Measurements from ENCODE around the gene FNDC3A.
A peak's percentile ranks its signal among the peaks of the same experiment; 100 is the strongest.

Gene FNDC3A

GRCh38 chr13:49235856-49236431 is 260.2 kb downstream of the FNDC3A start:
- Histone ChIP-seq H3K27me3 (ENCODE audit: insufficient read depth, insufficient read length) (no peaks in the 10 kb centered on the region), H3K9me3 (ENCODE audit: insufficient read depth, low read length) (no peaks in the 10 kb centered on the region), H3K4me3 (ENCODE audit: insufficient read length, low read depth) (no peak overlapping the region), H3K9ac (ENCODE audit: insufficient read length, low read depth) (no peak overlapping the region), H3K4me1 (ENCODE audit: insufficient read depth, insufficient read length) (no peaks in the 10 kb centered on the region), H3K36me3 (ENCODE audit: insufficient read depth, insufficient read length, low read length) (no peaks in the 10 kb centered on the region)
- no peak for DNase-seq (ENCODE audit: low read depth, low spot score)
- TF ChIP-seq YY1 (IDR thresholded peaks at IDR 0.05; ENCODE audit: insufficient read depth, insufficient read length) (no peak), SUZ12 (IDR thresholded peaks at IDR 0.05; ENCODE audit: extremely low read depth, insufficient read depth, insufficient read length) (no peak), ZNF274 (IDR thresholded peaks at IDR 0.05; ENCODE audit: low read depth, low read length) (no peak)

GRCh38 chr13:49238621-49239020 is 262.9 kb downstream of the FNDC3A start:
- TF ChIP-seq YY1 (IDR thresholded peaks at IDR 0.05; ENCODE audit: insufficient read depth, insufficient read length) (no peak), ZNF274 (IDR thresholded peaks at IDR 0.05; ENCODE audit: low read depth, low read length) (no peak), SUZ12 (IDR thresholded peaks at IDR 0.05; ENCODE audit: extremely low read depth, insufficient read depth, insufficient read length) (no peak)
- Histone ChIP-seq H3K4me3 (ENCODE audit: insufficient read length, low read depth) (no peak overlapping the region), H3K9ac (ENCODE audit: insufficient read length, low read depth) (no peak overlapping the region), H3K4me1 (ENCODE audit: insufficient read depth, insufficient read length) (no peaks in the 10 kb centered on the region), H3K9me3 (ENCODE audit: insufficient read depth, low read length) (no peaks in the 10 kb centered on the region), H3K27me3 (ENCODE audit: insufficient read depth, insufficient read length) (no peaks in the 10 kb centered on the region), H3K36me3 (ENCODE audit: insufficient read depth, insufficient read length, low read length) (no peaks in the 10 kb centered on the region)
- no peak for DNase-seq (ENCODE audit: low read depth, low spot score)

GRCh38 chr13:49240017-49240416 is 264.3 kb downstream of the FNDC3A start:
- Histone ChIP-seq H3K9me3 (ENCODE audit: insufficient read depth, low read length) (no peaks in the 10 kb centered on the region), H3K4me1 (ENCODE audit: insufficient read depth, insufficient read length) (no peaks in the 10 kb centered on the region), H3K36me3 (ENCODE audit: insufficient read depth, insufficient read length, low read length) (no peaks in the 10 kb centered on the region), H3K4me3 (ENCODE audit: insufficient read length, low read depth) (no peak overlapping the region), H3K9ac (ENCODE audit: insufficient read length, low read depth) (no peak overlapping the region), H3K27me3 (ENCODE audit: insufficient read depth, insufficient read length) (no peaks in the 10 kb centered on the region)
- DNase-seq (ENCODE audit: low read depth, low spot score) = no peak
- TF ChIP-seq ZNF274 (IDR thresholded peaks at IDR 0.05; ENCODE audit: low read depth, low read length) = no peak
- no peak for TF ChIP-seq SUZ12 (IDR thresholded peaks at IDR 0.05; ENCODE audit: extremely low read depth, insufficient read depth, insufficient read length)
- no peak for TF ChIP-seq YY1 (IDR thresholded peaks at IDR 0.05; ENCODE audit: insufficient read depth, insufficient read length)

GRCh38 chr13:49241296-49241695 is 265.6 kb downstream of the FNDC3A start:
- no peak for DNase-seq (ENCODE audit: low read depth, low spot score)

GRCh38 chr13:49245101-49245500 is 269.4 kb downstream of the FNDC3A start:
- no peaks in the 10 kb centered on the region for H3K36me3 ChIP-seq (ENCODE audit: insufficient read depth, insufficient read length, low read length)
- DNase-seq (ENCODE audit: low read depth, low spot score) = no peak
- TF ChIP-seq SUZ12 (IDR thresholded peaks at IDR 0.05; ENCODE audit: extremely low read depth, insufficient read depth, insufficient read length) (no peak), YY1 (IDR thresholded peaks at IDR 0.05; ENCODE audit: insufficient read depth, insufficient read length) (no peak), ZNF274 (IDR thresholded peaks at IDR 0.05; ENCODE audit: low read depth, low read length) (no peak)

More at GRCh38 chr13:49241296-49241695, 265.6 kb downstream of the FNDC3A start:
- no peak overlapping the region for H3K9ac ChIP-seq (ENCODE audit: insufficient read length, low read depth)
- no peak overlapping the region for H3K4me3 ChIP-seq (ENCODE audit: insufficient read length, low read depth)
- H3K9me3 ChIP-seq (ENCODE audit: insufficient read depth, low read length) = no peaks in the 10 kb centered on the region
- TF ChIP-seq SUZ12 (IDR thresholded peaks at IDR 0.05; ENCODE audit: extremely low read depth, insufficient read depth, insufficient read length) (no peak), YY1 (IDR thresholded peaks at IDR 0.05; ENCODE audit: insufficient read depth, insufficient read length) (no peak), ZNF274 (IDR thresholded peaks at IDR 0.05; ENCODE audit: low read depth, low read length) (no peak)
- no peaks in the 10 kb centered on the region for H3K36me3 ChIP-seq (ENCODE audit: insufficient read depth, insufficient read length, low read length)
- H3K27me3 ChIP-seq (ENCODE audit: insufficient read depth, insufficient read length) = no peaks in the 10 kb centered on the region
- H3K4me1 ChIP-seq (ENCODE audit: insufficient read depth, insufficient read length) = no peaks in the 10 kb centered on the region

GRCh38 chr13:49246850-49247642 is 271.3 kb downstream of the FNDC3A start:
- Histone ChIP-seq H3K9ac (ENCODE audit: insufficient read length, low read depth) (peak overlapping the region; percentile 42), H3K4me3 (ENCODE audit: insufficient read length, low read depth) (peak overlapping the region; percentile 63), H3K27me3 (ENCODE audit: insufficient read depth, insufficient read length) (no peaks in the 10 kb centered on the region), H3K9me3 (ENCODE audit: insufficient read depth, low read length) (no peaks in the 10 kb centered on the region), H3K4me1 (ENCODE audit: insufficient read depth, insufficient read length) (no peaks in the 10 kb centered on the region), H3K36me3 (ENCODE audit: insufficient read depth, insufficient read length, low read length) (no peaks in the 10 kb centered on the region)
- no peak for DNase-seq (ENCODE audit: low read depth, low spot score)
- TF ChIP-seq ZNF274 (IDR thresholded peaks at IDR 0.05; ENCODE audit: low read depth, low read length) (no peak), YY1 (IDR thresholded peaks at IDR 0.05; ENCODE audit: insufficient read depth, insufficient read length) (no peak), SUZ12 (IDR thresholded peaks at IDR 0.05; ENCODE audit: extremely low read depth, insufficient read depth, insufficient read length) (no peak)

More at GRCh38 chr13:49245101-49245500, 269.4 kb downstream of the FNDC3A start:
- no peak overlapping the region for H3K9ac ChIP-seq (ENCODE audit: insufficient read length, low read depth)
- no peak overlapping the region for H3K4me3 ChIP-seq (ENCODE audit: insufficient read length, low read depth)
- H3K4me1 ChIP-seq (ENCODE audit: insufficient read depth, insufficient read length) = no peaks in the 10 kb centered on the region
- H3K9me3 ChIP-seq (ENCODE audit: insufficient read depth, low read length) = no peaks in the 10 kb centered on the region
- H3K27me3 ChIP-seq (ENCODE audit: insufficient read depth, insufficient read length) = no peaks in the 10 kb centered on the region

Data from NT2/D1 (cell line).